Midbrain (tissue), 1 donor: ENCODE data around the gene SLC2A10.
"Not testable (repeated sequence)": the region's sequence is repeated elsewhere in the genome, so short reads cannot be mapped to it uniquely, and the experiment has no call there.

Experiments
- DNase-seq: peaks from one replicate; lab custom pipeline; 2025; lab: John Stamatoyannopoulos, UW

The SLC2A10 gene

DNA sequence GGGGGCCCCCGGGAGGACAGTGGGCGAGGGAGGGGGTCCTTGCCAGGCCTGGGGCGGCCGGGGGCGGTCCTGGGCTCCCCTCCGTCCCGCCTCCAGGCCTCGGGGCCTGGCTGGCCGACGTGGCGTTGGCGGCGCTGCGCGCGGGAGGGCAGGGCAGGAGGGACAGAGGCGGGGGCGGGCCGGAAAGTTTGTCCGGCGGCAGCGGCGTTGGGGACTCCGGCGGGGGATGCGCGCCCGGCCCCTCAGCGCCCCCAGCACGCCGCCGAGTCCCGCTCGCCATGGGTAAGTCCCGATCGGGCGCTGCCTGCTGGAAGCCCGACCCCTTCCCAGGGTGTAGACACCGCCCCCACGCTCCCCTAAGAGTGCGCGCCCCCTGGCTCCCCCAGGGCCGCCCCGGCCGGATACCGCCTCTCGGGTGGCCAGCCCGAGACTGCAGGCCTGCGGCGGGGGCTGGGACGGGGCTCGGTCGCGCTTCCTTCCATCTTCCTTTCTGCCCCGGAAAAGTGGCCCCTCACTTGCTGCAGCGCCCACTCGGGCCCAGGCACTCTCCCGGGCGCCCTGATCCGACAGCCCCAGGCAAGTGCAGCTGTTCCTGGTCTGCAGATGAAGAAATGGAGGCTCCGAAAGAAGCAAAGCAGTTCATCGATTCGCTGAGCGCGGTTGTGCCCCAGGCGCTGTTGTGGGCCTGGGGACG lies at the start of gene SLC2A10:
TSS of gene SLC2A10 (plus strand) at position 191 of the 694 bp plus-strand sequence. CDS start at position 279, 88 bp downstream.
- DNase-seq: no peak

DNA sequence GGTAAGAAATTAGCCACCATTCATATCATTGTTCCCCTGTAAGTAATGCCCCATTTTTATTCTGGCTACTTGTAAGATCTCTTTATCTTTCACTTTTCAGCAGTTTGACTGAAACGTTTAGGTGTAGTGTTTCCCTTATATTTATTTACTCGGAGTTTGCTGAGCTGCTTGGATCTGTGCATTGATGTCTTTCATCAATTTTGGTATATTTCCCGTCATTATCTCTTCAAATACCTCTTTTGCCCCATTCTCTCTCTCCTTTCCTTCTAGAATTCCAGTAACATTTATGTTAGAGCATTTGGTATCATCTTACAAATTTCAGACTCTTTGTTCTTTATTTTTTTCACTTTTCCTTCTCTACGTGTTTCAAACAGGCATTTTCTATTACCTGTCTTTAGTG lies 49.0 kb upstream of the SLC2A10 start:
- DNase-seq: no peak

- DNase-seq: no peak
Observed at GRCh38 chr20:46661659-46662058, 47.8 kb upstream of the SLC2A10 start.

DNA sequence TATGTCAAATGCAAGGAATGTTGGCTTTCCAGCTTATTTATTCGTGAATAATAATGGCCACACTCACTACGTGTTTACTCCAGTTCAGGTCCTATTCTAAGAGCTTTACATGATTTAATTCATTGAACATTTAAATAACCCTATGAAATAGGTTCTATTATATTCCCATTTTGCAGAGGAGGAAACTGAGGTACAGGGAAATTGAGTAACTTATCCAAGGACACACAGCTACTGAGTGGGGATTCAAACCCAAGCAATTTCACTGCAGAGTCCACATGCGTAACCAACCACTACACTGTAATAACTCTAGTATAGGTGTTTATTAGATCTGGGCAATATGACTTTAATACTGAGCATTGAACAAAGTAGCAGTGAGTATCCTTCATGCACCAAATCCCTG lies 45.9 kb upstream of the SLC2A10 start:
- no peak for DNase-seq

- no peak for DNase-seq
Observed at GRCh38 chr20:46665602-46666001, 43.8 kb upstream of the SLC2A10 start.

- DNase-seq: no peak
Observed at GRCh38 chr20:46666306-46666705, 43.1 kb upstream of the SLC2A10 start.

- no peak for DNase-seq
Observed at GRCh38 chr20:46666818-46667515, 42.5 kb upstream of the SLC2A10 start.

GRCh38 chr20:46670228-46670584 lies 39.2 kb upstream of the SLC2A10 start:
- DNase-seq: no peak

- no peak for DNase-seq
Observed at GRCh38 chr20:46670585-46671584, 38.6 kb upstream of the SLC2A10 start.

- no peak for DNase-seq
Observed at GRCh38 chr20:46671866-46672542, 37.4 kb upstream of the SLC2A10 start.

DNA sequence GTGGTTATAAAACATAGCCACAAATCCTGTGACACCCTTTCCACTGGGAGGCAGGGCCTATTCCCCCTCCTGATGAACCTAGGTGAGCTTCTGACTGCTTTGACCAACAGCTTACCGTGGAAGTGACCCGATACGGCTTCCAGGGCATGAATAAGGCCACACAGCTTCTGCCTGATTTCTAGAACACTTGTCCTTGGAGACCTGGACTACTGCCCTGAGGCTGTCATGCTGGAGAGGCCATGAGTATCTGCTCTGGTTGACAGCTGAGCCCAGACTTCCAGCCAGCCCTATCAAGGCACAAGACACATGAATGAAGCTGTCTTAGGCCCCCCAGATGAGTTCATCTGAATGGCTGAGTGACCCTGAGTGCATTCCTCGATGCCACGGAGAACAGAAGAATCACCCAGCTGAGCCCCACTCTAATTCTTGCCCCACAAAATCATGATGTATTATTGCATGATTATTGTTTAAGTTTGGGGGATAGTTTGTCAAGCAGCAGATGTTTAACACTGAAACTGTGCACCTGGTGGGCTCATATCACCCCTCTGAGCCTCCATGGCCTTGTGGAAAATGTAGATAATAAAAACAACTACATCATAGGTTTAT lies 36.8 kb upstream of the SLC2A10 start:
- DNase-seq: no peak

GRCh38 chr20:46673394-46674252 lies 35.8 kb upstream of the SLC2A10 start:
- DNase-seq: no peak

- no peak for DNase-seq
Observed at GRCh38 chr20:46674253-46675083, 35.0 kb upstream of the SLC2A10 start.

GRCh38 chr20:46676649-46677316 lies 32.7 kb upstream of the SLC2A10 start:
- not testable (repeated sequence) for DNase-seq

- DNase-seq: no peak
Observed at GRCh38 chr20:46677608-46678007, 31.8 kb upstream of the SLC2A10 start.

GRCh38 chr20:46678516-46678915 lies 30.9 kb upstream of the SLC2A10 start:
- no peak for DNase-seq

DNA sequence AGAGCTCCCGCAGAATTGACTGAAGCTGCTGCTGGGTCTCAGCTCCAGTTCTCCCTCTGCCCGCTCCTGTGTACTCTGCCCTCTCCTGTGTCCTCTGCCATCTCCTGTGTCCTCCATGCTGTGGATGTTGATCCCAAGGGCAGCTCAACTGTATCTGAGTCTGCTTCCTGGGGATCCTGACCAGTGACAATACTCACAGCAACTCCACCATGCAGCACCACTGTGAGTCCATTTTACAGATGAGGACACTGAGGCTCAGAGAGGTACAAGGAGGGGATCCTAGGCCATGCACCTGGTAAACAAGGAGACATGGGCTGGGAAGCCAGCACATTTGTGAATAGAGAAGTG lies 28.8 kb upstream of the SLC2A10 start:
- no peak for DNase-seq

GRCh38 chr20:46681032-46681854 lies 28.2 kb upstream of the SLC2A10 start:
- DNase-seq: peak; percentile 79
